Measurements from ENCODE around the gene TKFC. TPM values are rescaled to one million over a fixed set of nuclear protein-coding genes. Genes with fewer than 3 reads are reported as not detected.

The TKFC gene
- total and polyA plus RNA-seq, 9 of the 15 experiments (the other 6 are each of a cell fraction or from before 2014, with no cell fraction given): 2.0 to 61.7 (median 28.5) TPM

DNA sequence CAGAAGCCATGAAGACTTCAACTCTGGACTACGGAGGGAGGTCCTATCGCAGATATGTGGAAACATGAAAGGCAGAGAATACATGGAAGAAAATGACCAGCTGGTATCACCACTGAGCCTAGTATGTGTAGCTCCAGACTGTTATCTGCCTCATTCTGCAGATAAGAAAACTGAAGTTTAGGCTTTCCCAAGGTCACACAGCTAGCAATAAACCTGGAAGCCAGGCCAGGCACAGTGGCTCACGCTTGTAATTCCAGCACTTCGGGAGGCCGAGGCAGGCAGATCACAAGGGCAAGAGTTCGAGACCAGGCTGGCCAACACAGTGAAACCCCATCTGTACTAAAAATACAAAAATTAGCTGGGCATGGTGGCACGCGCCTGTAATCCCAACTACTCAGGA lies 22.3 kb upstream of the TKFC start:
- in situ Hi-C loops (cut with MboI): no loop called here
- Histone ChIP-seq H3K4me3 (no peak overlapping the region), H2AFZ (ENCODE audit: low read depth, low read length) (no peak overlapping the region), H3K9ac (ENCODE audit: insufficient read depth in 1 of 2, low read depth in 2 of 2, low read length in 2 of 2) (no peak overlapping the region), H3K79me2 (ENCODE audit: control insufficient read depth, insufficient read depth, low read length) (no peaks in the 10 kb centered on the region), H3K4me2 (ENCODE audit: insufficient read depth, low read length) (no peak overlapping the region), H3K27me3 (ENCODE audit: control insufficient read depth in 2 of 2, insufficient read depth in 2 of 2, low read length in 2 of 2) (no peaks in the 10 kb centered on the region), H4K20me1 (replicated peaks; ENCODE audit: control insufficient read depth, insufficient read depth, low read length) (no peaks in the 10 kb centered on the region), H3K36me3 (ENCODE audit: control insufficient read depth, insufficient read depth, low read length) (peaks cover 98% of the 10 kb centered on the region), H3K9me3 (replicated peaks; ENCODE audit: control insufficient read depth, insufficient read depth, low read depth, low read length) (no peaks in the 10 kb centered on the region), H3K4me1 (replicated peaks in 1 of 2; ENCODE audit: control insufficient read depth in 2 of 2, insufficient read depth in 2 of 2, low read length in 2 of 2) (no peaks in the 10 kb centered on the region), H3K9me1 (ENCODE audit: control insufficient read depth, insufficient read depth, low read length) (peaks cover 3% of the 10 kb centered on the region), H3K27ac (ENCODE audit: extremely low read depth, low read depth, low read length) (no peak overlapping the region)
- ChIA-PET CTCF (ENCODE audit: low intra/inter-chr PET ratio) (no interaction called here), POLR2A (interaction anchor here (0.8 to 4.6 kb wide), 8 partner anchors 9 to 74 kb away, joined by 3 to 25 read pairs (median 5); no protein-coding TSS in a partner anchor)
- FAIRE-seq (no peak), DNase-seq (ENCODE audit: extremely low read depth in 1 of 4, low spot score in 3 of 4) (no peak), ATAC-seq (no peak)
- no TSS peak for BruUV-seq (replicated peaks)
- TF ChIP-seq ZNF583 (CRISPR knock-in tag; IDR thresholded peaks at IDR 0.05) (0 out of 2 replicates have a peak, but pooled peaks have one; percentile 41), SP2 (IDR thresholded peaks at IDR 0.05; ENCODE audit: extremely low read depth, low read depth, low read length, poor library complexity, severe bottlenecking) (no peak)
- WGBS (ENCODE audit: insufficient coverage, low coverage, missing lambda C conversion rate): 93% methylated on average over 8 of the region's 8 CpGs
- intact Hi-C loops (cut with micrococcal nuclease): no loop called here

DNA sequence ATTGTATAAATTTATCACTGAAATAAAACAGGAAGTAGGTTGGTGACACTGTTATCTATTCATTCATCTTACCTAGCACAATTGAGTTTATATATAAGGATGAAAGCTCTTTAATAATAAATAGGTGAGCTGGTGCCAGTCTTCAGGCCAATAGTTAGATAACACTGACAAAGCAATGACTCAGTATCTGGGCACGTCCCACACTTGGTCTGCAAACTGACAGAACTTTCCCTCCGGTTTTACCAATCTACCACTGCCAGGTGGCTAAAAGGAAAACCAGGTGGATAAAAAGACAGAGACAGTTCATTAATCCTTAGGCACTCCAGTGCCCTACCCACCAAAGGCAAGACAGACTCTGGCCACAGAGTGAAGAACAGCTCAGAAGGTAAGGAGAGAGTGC lies 17.8 kb upstream of the TKFC start:
- Histone ChIP-seq H3K4me1 (replicated peaks in 1 of 2; ENCODE audit: control insufficient read depth in 2 of 2, insufficient read depth in 2 of 2, low read length in 2 of 2) (no peaks in the 10 kb centered on the region), H2AFZ (ENCODE audit: low read depth, low read length) (no peak overlapping the region), H3K4me3 (no peak overlapping the region), H3K36me3 (ENCODE audit: control insufficient read depth, insufficient read depth, low read length) (peaks cover 88% of the 10 kb centered on the region), H3K9me1 (ENCODE audit: control insufficient read depth, insufficient read depth, low read length) (no peaks in the 10 kb centered on the region), H3K27ac (ENCODE audit: extremely low read depth, low read depth, low read length) (no peak overlapping the region), H4K20me1 (replicated peaks; ENCODE audit: control insufficient read depth, insufficient read depth, low read length) (peaks cover 3% of the 10 kb centered on the region; the same call in 1 of the 2 replicates), H3K27me3 (ENCODE audit: control insufficient read depth in 2 of 2, insufficient read depth in 2 of 2, low read length in 2 of 2) (no peaks in the 10 kb centered on the region), H3K4me2 (ENCODE audit: insufficient read depth, low read length) (no peak overlapping the region), H3K9ac (ENCODE audit: insufficient read depth in 1 of 2, low read depth in 2 of 2, low read length in 2 of 2) (no peak overlapping the region), H3K9me3 (replicated peaks; ENCODE audit: control insufficient read depth, insufficient read depth, low read depth, low read length) (no peaks in the 10 kb centered on the region), H3K79me2 (ENCODE audit: control insufficient read depth, insufficient read depth, low read length) (no peaks in the 10 kb centered on the region)
- in situ Hi-C loops (cut with MboI): no loop called here
- ATAC-seq (no peak), DNase-seq (ENCODE audit: extremely low read depth in 1 of 4, low spot score in 3 of 4) (no peak), FAIRE-seq (no peak)
- 90% methylated on average over 2 of the region's 2 CpGs for WGBS (ENCODE audit: insufficient coverage, low coverage, missing lambda C conversion rate)
- intact Hi-C loops (cut with micrococcal nuclease): no loop called here
- ChIA-PET CTCF (ENCODE audit: low intra/inter-chr PET ratio) (no interaction called here), POLR2A (interaction anchor here (0.8 to 1.7 kb wide), 3 partner anchors 9 to 114 kb away, joined by 3 to 6 read pairs (median 3); no protein-coding TSS in a partner anchor)
- no TSS peak for BruUV-seq (replicated peaks)
- TF ChIP-seq ZNF696 (CRISPR knock-in tag; conservative IDR thresholded peaks at IDR 0.05) (no peak), MTA3 (IDR thresholded peaks at IDR 0.05; ENCODE audit: borderline replicate concordance) (no peak), ZZZ3 (IDR thresholded peaks at IDR 0.05) (no peak), CBFA2T2 (conservative IDR thresholded peaks at IDR 0.05) (no peak), SUPT5H (IDR thresholded peaks at IDR 0.05) (no peak), DPF2 (IDR thresholded peaks at IDR 0.05) (no peak), ZNF134 (CRISPR knock-in tag; conservative IDR thresholded peaks at IDR 0.05) (no peak), KLF16 (IDR thresholded peaks at IDR 0.05) (no peak), ZNF764 (CRISPR knock-in tag; IDR thresholded peaks at IDR 0.05; ENCODE audit: low read depth) (no peak), SMARCC2 (IDR thresholded peaks at IDR 0.05; ENCODE audit: low read depth) (no peak), LEF1 (IDR thresholded peaks at IDR 0.05) (no peak), TCF7L2 (IDR thresholded peaks at IDR 0.05; ENCODE audit: low read depth, low read length) (no peak), ARID1B (IDR thresholded peaks at IDR 0.05) (no peak), GABPB1 (CRISPR knock-in tag; IDR thresholded peaks at IDR 0.05) (no peak)
- TF ChIP-seq, protein P1, sequence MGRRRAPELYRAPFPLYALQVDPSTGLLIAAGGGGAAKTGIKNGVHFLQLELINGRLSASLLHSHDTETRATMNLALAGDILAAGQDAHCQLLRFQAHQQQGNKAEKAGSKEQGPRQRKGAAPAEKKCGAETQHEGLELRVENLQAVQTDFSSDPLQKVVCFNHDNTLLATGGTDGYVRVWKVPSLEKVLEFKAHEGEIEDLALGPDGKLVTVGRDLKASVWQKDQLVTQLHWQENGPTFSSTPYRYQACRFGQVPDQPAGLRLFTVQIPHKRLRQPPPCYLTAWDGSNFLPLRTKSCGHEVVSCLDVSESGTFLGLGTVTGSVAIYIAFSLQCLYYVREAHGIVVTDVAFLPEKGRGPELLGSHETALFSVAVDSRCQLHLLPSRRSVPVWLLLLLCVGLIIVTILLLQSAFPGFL (CRISPR knock-in tag; IDR thresholded peaks at IDR 0.05): no peak
- TF ChIP-seq, protein P2, sequence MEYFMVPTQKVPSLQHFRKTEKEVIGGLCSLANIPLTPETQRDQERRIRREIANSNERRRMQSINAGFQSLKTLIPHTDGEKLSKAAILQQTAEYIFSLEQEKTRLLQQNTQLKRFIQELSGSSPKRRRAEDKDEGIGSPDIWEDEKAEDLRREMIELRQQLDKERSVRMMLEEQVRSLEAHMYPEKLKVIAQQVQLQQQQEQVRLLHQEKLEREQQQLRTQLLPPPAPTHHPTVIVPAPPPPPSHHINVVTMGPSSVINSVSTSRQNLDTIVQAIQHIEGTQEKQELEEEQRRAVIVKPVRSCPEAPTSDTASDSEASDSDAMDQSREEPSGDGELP (CRISPR knock-in tag; IDR thresholded peaks at IDR 0.05; ENCODE audit: borderline replicate concordance): no peak

Measured in K562 (cell line).